Astrocyte (in vitro differentiated cells and primary cell): ENCODE results near the gene DPF3. TPM values are rescaled to one million over a fixed set of nuclear protein-coding genes. Genes with fewer than 3 reads are reported as not detected.

Experiments used
- DNase-seq: peaks from one replicate; pipeline ENCODE4 v3.0.0-alpha.2; 2010; ENCODE audit warnings: low read depth
- FAIRE-seq: peaks from 2 replicates; lab custom pipeline; 2011; peaks lifted over from hg19 to GRCh38; lab: Jason Lieb, UNC
- H2AFZ ChIP-seq: 2 replicates; pipeline ENCODE4 v1.6.0; 2012; ENCODE audit warnings: low read depth, low read length, inconsistent platforms
- H3K27ac ChIP-seq: 2 replicates; pipeline ENCODE4 v1.5.1; 2011; ENCODE audit warnings: low read depth, low read length, inconsistent platforms
- H3K27me3 ChIP-seq: 2 replicates; pipeline ENCODE4 v1.6.0; 2011; ENCODE audit warnings: low read length, inconsistent platforms; ENCODE audit not compliant: insufficient read depth
- H3K36me3 ChIP-seq: 2 replicates; pipeline ENCODE4 v1.5.1; 2011; ENCODE audit warnings: low read length, inconsistent platforms; ENCODE audit not compliant: insufficient read depth
- H3K4me1 ChIP-seq: 2 replicates; pipeline ENCODE4 v1.5.1; 2011; ENCODE audit warnings: low read length, inconsistent platforms; ENCODE audit not compliant: insufficient read depth
- H3K4me2 ChIP-seq: 2 replicates; pipeline ENCODE4 v1.6.0; 2012; ENCODE audit warnings: low read length, inconsistent platforms
- H3K4me3 ChIP-seq: 2 replicates; pipeline ENCODE4 v1.5.1; 2011; ENCODE audit warnings: low read depth, mild to moderate bottlenecking, low read length, inconsistent platforms; ENCODE audit not compliant: insufficient read depth
- H3K79me2 ChIP-seq: 2 replicates; pipeline ENCODE4 v1.6.0; 2012; ENCODE audit warnings: mild to moderate bottlenecking, low read length, inconsistent platforms; ENCODE audit not compliant: insufficient read depth
- H3K9ac ChIP-seq: 2 replicates; pipeline ENCODE4 v1.6.0; 2012; ENCODE audit warnings: mild to moderate bottlenecking, low read length, inconsistent platforms
- H3K9me3 ChIP-seq: 2 replicates; pipeline ENCODE4 v1.5.1; 2012; ENCODE audit warnings: low read depth, mild to moderate bottlenecking, low read length, inconsistent platforms; ENCODE audit not compliant: insufficient read depth
- H4K20me1 ChIP-seq: 2 replicates; pipeline ENCODE4 v1.6.0; 2012; ENCODE audit warnings: low read length, inconsistent platforms; ENCODE audit not compliant: insufficient read depth
- H3K27ac Mint-ChIP-seq: one replicate; pipeline ENCODE4 v1.8.0; 2021; ENCODE audit warnings: mild to moderate bottlenecking, mixed read lengths; ENCODE audit not compliant: unreplicated experiment
- H3K27me3 Mint-ChIP-seq: one replicate; pipeline ENCODE4 v1.8.0; 2021; ENCODE audit warnings: low read depth, mixed read lengths; ENCODE audit not compliant: unreplicated experiment
- H3K36me3 Mint-ChIP-seq: one replicate; pipeline ENCODE4 v1.8.0; 2021; ENCODE audit warnings: low read depth, mixed read lengths; ENCODE audit not compliant: unreplicated experiment
- H3K4me1 Mint-ChIP-seq: one replicate; pipeline ENCODE4 v1.8.0; 2021; ENCODE audit warnings: low read depth, mixed read lengths; ENCODE audit not compliant: unreplicated experiment
- H3K4me3 Mint-ChIP-seq: one replicate; pipeline ENCODE4 v1.8.0; 2021; ENCODE audit warnings: mild to moderate bottlenecking, moderate library complexity, mixed read lengths; ENCODE audit not compliant: unreplicated experiment
- H3K9me3 Mint-ChIP-seq: one replicate; pipeline ENCODE4 v1.8.0; 2021; ENCODE audit warnings: mild to moderate bottlenecking, mixed read lengths; ENCODE audit not compliant: unreplicated experiment
- EZH2 ChIP-seq: IDR thresholded peaks from 2 replicates; pipeline ENCODE4 v1.6.1; 2012; ENCODE audit warnings: mild to moderate bottlenecking, low read length, inconsistent platforms; ENCODE audit not compliant: insufficient read depth
- total RNA-seq: library from RNA; stranded (reverse); gene quantifications from 2 replicates; pipeline ENCODE4 v1.2.1, GENCODE V29; 2021
- TF ChIP-seq, protein P1 (sequence below): IDR thresholded peaks from 2 replicates; pipeline ENCODE4 v1.5.1; 2011; ENCODE audit warnings: low read depth, mild to moderate bottlenecking, inconsistent platforms, low read length, moderate library complexity; ENCODE audit not compliant: insufficient read depth

The DPF3 gene
- total RNA-seq, 1 donor from 2014 or later = 2.4 TPM

- H3K27ac Mint-ChIP-seq = no peak overlapping the region
- no peaks in the 10 kb centered on the region for H4K20me1 ChIP-seq
- no peaks in the 10 kb centered on the region for H3K9me3 ChIP-seq
- H2AFZ ChIP-seq = no peak overlapping the region
- FAIRE-seq = no peak
- no peak overlapping the region for H3K27ac ChIP-seq
- H3K27me3 ChIP-seq = no peaks in the 10 kb centered on the region
- H3K36me3 ChIP-seq = no peaks in the 10 kb centered on the region
- TF ChIP-seq EZH2 = no peak
- TF ChIP-seq, protein P1, sequence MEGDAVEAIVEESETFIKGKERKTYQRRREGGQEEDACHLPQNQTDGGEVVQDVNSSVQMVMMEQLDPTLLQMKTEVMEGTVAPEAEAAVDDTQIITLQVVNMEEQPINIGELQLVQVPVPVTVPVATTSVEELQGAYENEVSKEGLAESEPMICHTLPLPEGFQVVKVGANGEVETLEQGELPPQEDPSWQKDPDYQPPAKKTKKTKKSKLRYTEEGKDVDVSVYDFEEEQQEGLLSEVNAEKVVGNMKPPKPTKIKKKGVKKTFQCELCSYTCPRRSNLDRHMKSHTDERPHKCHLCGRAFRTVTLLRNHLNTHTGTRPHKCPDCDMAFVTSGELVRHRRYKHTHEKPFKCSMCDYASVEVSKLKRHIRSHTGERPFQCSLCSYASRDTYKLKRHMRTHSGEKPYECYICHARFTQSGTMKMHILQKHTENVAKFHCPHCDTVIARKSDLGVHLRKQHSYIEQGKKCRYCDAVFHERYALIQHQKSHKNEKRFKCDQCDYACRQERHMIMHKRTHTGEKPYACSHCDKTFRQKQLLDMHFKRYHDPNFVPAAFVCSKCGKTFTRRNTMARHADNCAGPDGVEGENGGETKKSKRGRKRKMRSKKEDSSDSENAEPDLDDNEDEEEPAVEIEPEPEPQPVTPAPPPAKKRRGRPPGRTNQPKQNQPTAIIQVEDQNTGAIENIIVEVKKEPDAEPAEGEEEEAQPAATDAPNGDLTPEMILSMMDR = no peak
- H3K36me3 Mint-ChIP-seq = no peaks in the 10 kb centered on the region
- DNase-seq = no peak
- H3K79me2 ChIP-seq = no peaks in the 10 kb centered on the region
- H3K4me3 ChIP-seq = no peak overlapping the region
- H3K4me1 Mint-ChIP-seq = peaks cover 12% of the 10 kb centered on the region
- H3K9ac ChIP-seq = no peak overlapping the region
- H3K4me2 ChIP-seq = no peak overlapping the region
- peaks cover 18% of the 10 kb centered on the region for H3K27me3 Mint-ChIP-seq
- H3K9me3 Mint-ChIP-seq = peaks cover 4% of the 10 kb centered on the region
- H3K4me1 ChIP-seq = peaks cover 18% of the 10 kb centered on the region
- no peak overlapping the region for H3K4me3 Mint-ChIP-seq
Observed at GRCh38 chr14:72901361-72901760, 7.5 kb upstream of the DPF3 start.

GRCh38 chr14:72898448-72898847, 4.5 kb upstream of the DPF3 start:
- no peak for TF ChIP-seq EZH2
- TF ChIP-seq, protein P1 = no peak
- no peak overlapping the region for H3K4me3 Mint-ChIP-seq
- H3K36me3 ChIP-seq = no peaks in the 10 kb centered on the region
- no peak overlapping the region for H3K27ac Mint-ChIP-seq
- no peaks in the 10 kb centered on the region for H3K27me3 ChIP-seq
- no peak for DNase-seq
- H3K4me1 ChIP-seq = peaks cover 9% of the 10 kb centered on the region
- H3K79me2 ChIP-seq = peaks cover under 1% of the 10 kb centered on the region
- H3K9me3 ChIP-seq = no peaks in the 10 kb centered on the region
- no peak overlapping the region for H3K9ac ChIP-seq
- H3K4me3 ChIP-seq = no peak overlapping the region
- H4K20me1 ChIP-seq = no peaks in the 10 kb centered on the region
- H3K27ac ChIP-seq = no peak overlapping the region
- FAIRE-seq = no peak
- no peaks in the 10 kb centered on the region for H3K36me3 Mint-ChIP-seq
- H3K4me2 ChIP-seq = no peak overlapping the region
- H3K4me1 Mint-ChIP-seq = peaks cover 8% of the 10 kb centered on the region
- H2AFZ ChIP-seq = no peak overlapping the region
- H3K9me3 Mint-ChIP-seq = peaks cover 4% of the 10 kb centered on the region
- H3K27me3 Mint-ChIP-seq = peaks cover 22% of the 10 kb centered on the region

- no peaks in the 10 kb centered on the region for H3K36me3 ChIP-seq
- no peak for DNase-seq
- H3K79me2 ChIP-seq = peaks cover 37% of the 10 kb centered on the region
- H3K27ac ChIP-seq = no peak overlapping the region
- no peak for FAIRE-seq
- H3K4me3 ChIP-seq = peak overlapping the region; percentile 90
- no peak overlapping the region for H3K27ac Mint-ChIP-seq
- H4K20me1 ChIP-seq = peaks cover 18% of the 10 kb centered on the region
- peak overlapping the region; percentile 78 for H2AFZ ChIP-seq
- peak overlapping the region; percentile 95 for H3K4me3 Mint-ChIP-seq
- no peaks in the 10 kb centered on the region for H3K36me3 Mint-ChIP-seq
- H3K9me3 Mint-ChIP-seq = no peaks in the 10 kb centered on the region
- peaks cover 14% of the 10 kb centered on the region for H3K4me1 Mint-ChIP-seq
- H3K27me3 ChIP-seq = no peaks in the 10 kb centered on the region
- peaks cover 20% of the 10 kb centered on the region for H3K27me3 Mint-ChIP-seq
- TF ChIP-seq, protein P1 = no peak
- no peak for TF ChIP-seq EZH2
- H3K4me2 ChIP-seq = peak overlapping the region; percentile 97
- no peaks in the 10 kb centered on the region for H3K9me3 ChIP-seq
- H3K9ac ChIP-seq = peak overlapping the region; percentile 83
- H3K4me1 ChIP-seq = peaks cover 16% of the 10 kb centered on the region
Observed at GRCh38 chr14:72894623-72895378, 900 bp upstream of the DPF3 start.
